ENCODE measurements around the gene LMBR1L. TPM values are rescaled to one million over a fixed set of nuclear protein-coding genes. Genes with fewer than 3 reads are reported as not detected.

The LMBR1L gene
- total RNA-seq, 4 donors from 2014 or later, result 11.1 to 27.2 (median 15.9) TPM

- DNase-seq (no peak), ATAC-seq (no peak)
- no peaks in the 10 kb centered on the region for H3K9me3 ChIP-seq
- peaks cover 57 to 63% (median 60%) of the 10 kb centered on the region in 3 donors for H3K27me3 ChIP-seq
- peaks cover 25 to 31% of the 10 kb centered on the region in 2 donors for H3K4me1 ChIP-seq
- no peak overlapping the region for H3K27ac ChIP-seq
- no peaks in the 10 kb centered on the region for H3K36me3 ChIP-seq
- peak overlapping the region in 2 of 4 donors; percentile 28 to 29 for H3K4me3 ChIP-seq
- TF ChIP-seq CTCF (IDR thresholded peaks at IDR 0.05 in 4 of 5, conservative IDR thresholded peaks at IDR 0.05 in 1 of 5) (no peak), POLR2A (IDR thresholded peaks at IDR 0.05) (no peak)
- in situ Hi-C loops (cut with MboI; ENCODE audit: low sequenced_read_pairs in 4 of 4), result loop anchor here in 1 of 4 donors (25.0 kb wide), 1 partner anchor 146 kb away; no protein-coding TSS in a partner anchor
- intact Hi-C loops (cut with DNase I; ENCODE audit: low total_unique reads), result no loop called here
These were observed 19.4 kb downstream of the LMBR1L start for GRCh38 chr12:49091056-49091835.

- H3K4me1 ChIP-seq, result peaks cover 24 to 31% of the 10 kb centered on the region in 2 donors
- no peaks in the 10 kb centered on the region for H3K9me3 ChIP-seq
- DNase-seq (no peak), ATAC-seq (no peak)
- peak overlapping the region; percentile 34 to 59 (median 40) for H3K4me3 ChIP-seq
- in situ Hi-C loops (cut with MboI; ENCODE audit: low sequenced_read_pairs in 4 of 4), result loop anchor here in 3 of 4 donors (5.0 to 25.0 kb wide), 3 partner anchors 32 to 147 kb away; no protein-coding TSS in a partner anchor
- H3K36me3 ChIP-seq, result no peaks in the 10 kb centered on the region
- H3K27ac ChIP-seq, result no peak overlapping the region
- TF ChIP-seq POLR2A (IDR thresholded peaks at IDR 0.05), result no peak
- no peak for TF ChIP-seq CTCF (IDR thresholded peaks at IDR 0.05 in 4 of 5, conservative IDR thresholded peaks at IDR 0.05 in 1 of 5)
- intact Hi-C loops (cut with DNase I; ENCODE audit: low total_unique reads), result no loop called here
- H3K27me3 ChIP-seq, result peaks cover 57 to 62% (median 60%) of the 10 kb centered on the region in 3 donors
These were observed 20.6 kb downstream of the LMBR1L start for GRCh38 chr12:49089821-49090773.

GRCh38 chr12:49088932-49089330 lies 21.7 kb downstream of the LMBR1L start:
- Histone ChIP-seq H3K4me3 (no peak overlapping the region), H3K27ac (no peak overlapping the region), H3K27me3 (peaks cover 48 to 51% (median 50%) of the 10 kb centered on the region in 3 donors), H3K36me3 (no peaks in the 10 kb centered on the region), H3K4me1 (peaks cover 12 to 24% of the 10 kb centered on the region in 2 donors), H3K9me3 (no peaks in the 10 kb centered on the region)
- no peak for TF ChIP-seq POLR2A (IDR thresholded peaks at IDR 0.05)
- no peak for TF ChIP-seq CTCF (IDR thresholded peaks at IDR 0.05 in 4 of 5, conservative IDR thresholded peaks at IDR 0.05 in 1 of 5)
- intact Hi-C loops (cut with DNase I; ENCODE audit: low total_unique reads), result loop anchor here (1.0 kb wide), 3 partner anchors 32 to 146 kb away; no protein-coding TSS in a partner anchor
- DNase-seq (no peak), ATAC-seq (no peak)
- in situ Hi-C loops (cut with MboI; ENCODE audit: low sequenced_read_pairs in 4 of 4), result loop anchor here in 3 of 4 donors (5.0 to 25.0 kb wide), 3 partner anchors 33 to 148 kb away; no protein-coding TSS in a partner anchor

GRCh38 chr12:49088150-49088931 lies 22.3 kb downstream of the LMBR1L start:
- Histone ChIP-seq H3K4me3 (peak overlapping the region in 2 of 4 donors; percentile 20 to 40), H3K4me1 (peaks cover 8 to 22% of the 10 kb centered on the region in 2 donors)
- in situ Hi-C loops (cut with MboI; ENCODE audit: low sequenced_read_pairs in 4 of 4), result loop anchor here in 3 of 4 donors (5.0 to 25.0 kb wide), 3 partner anchors 34 to 149 kb away; no protein-coding TSS in a partner anchor

More at GRCh38 chr12:49088150-49088931, 22.3 kb downstream of the LMBR1L start:
- Histone ChIP-seq H3K27ac (no peak overlapping the region), H3K36me3 (no peaks in the 10 kb centered on the region), H3K27me3 (peaks cover 42 to 45% (median 45%) of the 10 kb centered on the region in 3 donors), H3K9me3 (no peaks in the 10 kb centered on the region)
- TF ChIP-seq CTCF (IDR thresholded peaks at IDR 0.05 in 4 of 5, conservative IDR thresholded peaks at IDR 0.05 in 1 of 5) (peak; percentile 72 to 92 (median 87)), POLR2A (IDR thresholded peaks at IDR 0.05) (no peak)
- peak; percentile 51 to 77 for DNase-seq
- intact Hi-C loops (cut with DNase I; ENCODE audit: low total_unique reads), result loop anchor here (1.0 kb wide), 3 partner anchors 33 to 147 kb away; no protein-coding TSS in a partner anchor
- peak; percentile 94 to 97 for ATAC-seq
